ENCODE data around the gene ZMIZ1.

GRCh38 chr10:79060641-79061255 is 8.0 kb upstream of the ZMIZ1 start:
- TF ChIP-seq CTCF (IDR thresholded peaks at IDR 0.05 in 2 of 3, conservative IDR thresholded peaks at IDR 0.05 in 1 of 3; ENCODE audit: borderline replicate concordance in 1 of 3, insufficient read depth in 1 of 3, low read depth in 2 of 3, low read length in 2 of 3) (no peak), SIN3A (IDR thresholded peaks at IDR 0.05; ENCODE audit: low read depth) (no peak), REST (IDR thresholded peaks at IDR 0.05; ENCODE audit: low read depth) (no peak), POLR2A (IDR thresholded peaks at IDR 0.05; ENCODE audit: borderline replicate concordance, extremely low read depth, insufficient read depth, insufficient read length) (no peak), ATF3 (IDR thresholded peaks at IDR 0.05) (no peak), RAD21 (IDR thresholded peaks at IDR 0.05; ENCODE audit: low read depth) (no peak), POLR2AphosphoS5 (IDR thresholded peaks at IDR 0.05; ENCODE audit: low read depth, low read length) (no peak), EGR1 (IDR thresholded peaks at IDR 0.05; ENCODE audit: low read depth) (no peak), MAX (IDR thresholded peaks at IDR 0.05) (no peak), EZH2 (IDR thresholded peaks at IDR 0.05) (no peak), CEBPB (IDR thresholded peaks at IDR 0.05; ENCODE audit: low read depth) (no peak), EZH2phosphoT487 (IDR thresholded peaks at IDR 0.05; ENCODE audit: borderline replicate concordance) (no peak), ZBTB33 (IDR thresholded peaks at IDR 0.05; ENCODE audit: extremely low read depth, insufficient replicate concordance, low read length) (no peak), FOSL1 (IDR thresholded peaks at IDR 0.05; ENCODE audit: low read depth) (no peak)
